T47D (cell line): ENCODE measurements around the gene CYP27C1.

Experiments
- DNase-seq, 2 experiments: peaks; one replicate each; pipeline versions ENCODE4 v3.0.0 to v3.0.0-alpha.2; 2011 to 2012; ENCODE audit warnings: low read depth in 1 of 2, low spot score in 1 of 2
- JUND ChIP-seq: IDR thresholded peaks from 2 replicates; pipeline ENCODE4 v1.6.1; 2012; ENCODE audit warnings: low read depth
- in situ Hi-C: cut with HindIII; loops from 2 replicates; pipeline ENCODE4 v1.10.0; 2016; ENCODE audit warnings: low sequenced_read_pairs, low pct_unique_long_range_greater_than_20kb

CYP27C1 gene

DNA sequence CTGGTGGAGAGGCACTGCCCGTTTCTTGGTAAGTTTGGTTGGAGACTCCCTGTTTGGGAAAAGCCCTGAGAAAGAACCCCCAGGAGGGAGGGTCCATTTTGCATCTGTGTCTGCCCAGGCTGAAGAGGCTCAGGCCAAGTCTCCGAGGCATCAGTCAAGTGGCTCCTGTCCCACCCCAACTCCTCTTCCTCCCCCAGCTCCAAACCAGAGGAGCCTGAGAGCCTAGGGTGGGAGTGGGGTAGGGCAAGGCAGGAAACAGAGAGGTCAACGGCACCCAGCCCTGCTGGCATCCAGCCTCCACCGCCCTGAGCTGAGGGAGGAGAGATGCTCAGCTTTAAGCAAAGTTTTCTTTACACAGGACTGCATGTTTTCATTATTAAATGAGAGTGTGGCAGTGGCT, 38.2 kb downstream of the CYP27C1 start:
- in situ Hi-C loops, result no loop called here
- no peak for DNase-seq
- TF ChIP-seq JUND, result no peak

DNA sequence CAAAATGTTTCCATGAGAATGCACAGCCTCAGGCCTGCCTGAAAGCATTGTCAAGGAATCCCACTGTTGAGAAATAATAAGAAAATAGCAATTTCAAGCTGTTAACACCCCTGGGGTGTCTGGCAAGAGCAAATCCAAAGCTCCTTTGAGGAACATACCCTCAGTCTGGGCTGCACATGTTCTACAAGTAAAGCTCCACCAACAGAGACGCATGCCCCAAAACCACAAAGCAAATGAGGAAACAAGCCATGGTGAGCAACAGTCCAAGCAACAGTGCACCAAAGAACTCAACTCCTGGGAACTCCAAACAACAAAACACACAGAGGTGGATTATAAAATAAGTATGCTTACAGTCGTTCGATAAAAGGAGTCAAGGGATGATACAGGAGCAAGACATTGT, 40.3 kb downstream of the CYP27C1 start:
- in situ Hi-C loops, result no loop called here
- no peak for TF ChIP-seq JUND
- DNase-seq, result peak in 1 of 2 experiments; percentile 54

DNA sequence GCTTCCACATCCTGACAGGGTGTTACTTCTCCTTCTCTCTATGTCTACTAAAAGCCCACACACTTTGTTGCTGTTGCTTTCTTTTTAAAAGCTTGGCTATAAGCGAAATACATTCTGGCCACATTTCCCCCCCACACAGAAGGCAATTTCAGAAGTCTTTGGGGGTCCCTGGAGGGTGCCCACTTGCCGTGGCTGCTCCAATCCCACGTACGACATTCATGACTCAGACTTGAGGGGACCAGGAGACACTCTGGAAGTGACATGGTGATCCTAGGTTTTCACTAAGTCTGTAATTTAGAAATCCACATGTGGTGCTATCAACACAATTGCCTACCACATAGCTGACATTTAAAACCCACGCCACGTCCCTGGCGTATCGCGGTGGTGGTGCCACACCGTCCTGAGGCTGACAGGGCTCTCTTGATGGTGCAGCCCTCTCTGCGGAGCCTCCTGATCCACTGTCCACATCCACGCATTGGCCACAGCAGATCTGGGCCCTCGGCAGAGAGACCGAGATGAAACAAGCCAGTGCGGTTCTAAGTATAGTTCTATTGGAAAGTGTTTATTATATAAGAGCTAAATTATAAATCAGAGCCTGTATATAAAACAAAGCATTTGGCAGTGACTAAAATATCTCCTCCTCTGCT, 42.4 kb downstream of the CYP27C1 start:
- no peak for DNase-seq
- in situ Hi-C loops, result no loop called here
- TF ChIP-seq JUND, result no peak

DNA sequence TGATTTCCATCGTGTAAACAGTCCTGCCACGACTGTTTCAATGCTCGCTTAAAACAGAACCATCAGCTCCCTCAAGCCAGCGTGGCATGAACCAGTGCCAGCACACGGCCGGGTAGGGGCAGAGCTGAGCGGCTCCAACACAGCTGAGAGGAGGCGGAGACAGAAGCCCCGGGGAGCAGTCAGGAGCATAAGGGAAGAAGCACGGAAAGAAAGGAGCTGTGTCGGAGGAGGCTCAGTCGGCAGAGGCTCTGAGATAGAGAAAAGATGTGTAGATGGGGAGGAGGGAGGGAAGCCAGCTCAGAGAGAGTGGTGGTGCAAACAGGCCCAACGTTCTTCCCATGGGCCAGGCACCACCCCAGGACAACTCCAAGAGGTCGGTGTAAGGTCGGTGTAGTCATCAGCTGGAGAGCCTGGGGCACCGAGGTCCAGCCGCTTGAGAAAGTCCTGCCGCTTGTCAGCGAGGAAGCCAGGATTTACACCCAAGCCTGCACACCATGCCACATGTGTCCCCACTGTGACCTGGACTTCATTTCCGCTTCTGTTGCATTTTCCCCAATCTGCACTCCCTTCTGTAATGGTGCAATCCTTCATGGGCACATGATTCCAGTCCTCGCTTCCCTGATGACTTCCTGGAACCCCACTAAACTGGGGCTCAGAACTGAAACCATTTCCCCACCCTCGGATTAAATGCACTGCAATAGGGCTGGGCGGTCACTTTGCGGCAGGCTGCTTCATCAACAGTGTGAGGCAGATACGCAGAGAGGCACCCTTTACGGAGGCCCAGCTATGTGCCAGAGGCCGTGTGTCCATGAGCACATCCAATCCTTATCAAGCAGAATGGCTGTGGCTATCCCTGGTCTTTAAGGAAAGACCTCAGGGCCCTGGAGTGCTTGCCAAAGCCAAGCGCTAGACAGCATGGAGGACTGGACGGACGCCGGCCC, 43.5 kb downstream of the CYP27C1 start:
- in situ Hi-C loops, result no loop called here
- no peak for TF ChIP-seq JUND

DNA sequence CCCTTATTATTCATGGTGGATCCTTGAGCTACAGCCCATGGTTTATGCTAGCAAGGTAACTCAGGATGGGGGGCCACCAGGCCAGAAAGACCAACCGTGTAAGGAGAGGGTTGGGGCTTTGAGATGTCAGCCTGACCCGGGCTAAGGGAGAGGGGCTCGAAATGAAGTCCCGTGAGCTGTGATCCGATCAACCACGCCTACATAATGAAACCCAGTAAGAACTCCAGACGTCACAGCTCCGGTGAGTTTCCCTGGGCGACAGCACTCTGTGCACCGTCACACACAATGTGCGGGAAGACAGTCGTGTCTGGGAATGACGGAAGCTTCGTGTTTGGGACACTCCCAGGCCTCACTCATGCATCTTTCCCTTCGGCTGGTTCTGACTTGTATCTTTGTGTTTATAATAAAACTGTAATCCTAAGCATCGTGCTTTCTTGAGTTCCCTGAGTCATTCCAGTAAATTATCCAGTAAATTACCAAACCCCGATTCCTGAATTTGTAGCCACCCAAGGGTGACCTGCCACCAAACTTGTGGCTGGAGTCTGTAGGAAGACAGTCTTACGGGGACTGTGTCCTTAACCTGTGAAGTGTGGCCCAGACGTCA, 44.2 kb downstream of the CYP27C1 start:
- no peak for TF ChIP-seq JUND
- in situ Hi-C loops, result no loop called here
- DNase-seq, result no peak

More for the DNA sequence above, 43.5 kb downstream of the CYP27C1 start:
- peak; percentile 28 to 48 for DNase-seq

DNA sequence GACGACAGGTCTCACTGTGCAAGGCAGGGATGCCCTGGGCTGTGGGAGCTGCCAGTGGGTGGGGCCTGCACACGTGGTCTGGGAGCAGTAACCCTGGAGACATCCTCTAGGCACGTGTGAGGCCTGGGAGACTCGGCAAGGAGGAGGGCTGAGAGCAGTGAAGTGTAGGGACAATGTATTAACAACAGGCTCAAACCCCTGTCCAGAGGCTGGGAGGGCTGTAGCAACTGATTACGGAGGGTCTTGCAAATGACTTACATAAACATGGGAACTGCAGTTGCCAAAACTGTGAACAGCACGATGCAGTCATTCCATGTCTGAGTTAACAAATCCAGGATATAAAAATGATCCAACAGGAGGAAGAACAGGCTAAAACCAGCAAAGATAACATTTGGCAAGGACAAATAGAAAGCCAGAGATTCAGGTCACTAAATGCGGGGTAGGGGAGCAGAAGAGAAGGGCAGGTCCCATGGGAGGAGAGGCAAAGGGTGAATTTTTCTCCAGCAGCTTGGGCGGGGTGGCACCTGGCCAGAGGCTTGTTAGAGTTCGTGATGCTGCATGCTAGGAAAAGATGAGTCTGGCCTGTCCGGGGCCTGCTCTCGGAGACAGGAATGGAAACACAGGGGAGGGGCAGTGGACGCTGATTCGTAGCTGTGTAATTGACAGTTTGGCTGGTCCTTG, 44.9 kb downstream of the CYP27C1 start:
- DNase-seq, result peak in 1 of 2 experiments; percentile 22
- in situ Hi-C loops, result no loop called here
- no peak for TF ChIP-seq JUND

DNA sequence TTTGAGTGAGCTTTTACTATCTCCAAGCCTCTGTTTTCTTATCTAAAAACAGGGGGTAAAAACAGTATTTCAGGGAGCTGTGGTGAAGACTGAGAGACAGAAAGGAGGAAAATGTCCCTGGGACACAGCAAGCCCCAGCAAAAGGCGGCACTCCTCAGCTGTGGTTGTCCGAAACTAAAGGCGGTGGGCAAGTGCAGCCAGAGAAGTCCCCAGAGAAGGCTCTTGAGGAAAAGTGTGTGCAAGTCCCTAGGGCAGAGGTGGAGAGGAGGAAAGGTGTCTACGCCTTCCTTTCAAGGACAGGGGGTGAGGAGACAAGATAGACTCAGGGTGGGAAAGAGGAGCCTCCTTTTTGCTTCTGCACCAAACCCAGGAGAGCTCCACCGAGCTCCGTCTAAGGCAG, 45.5 kb downstream of the CYP27C1 start:
- no peak for TF ChIP-seq JUND
- no peak for DNase-seq
- in situ Hi-C loops, result no loop called here

DNA sequence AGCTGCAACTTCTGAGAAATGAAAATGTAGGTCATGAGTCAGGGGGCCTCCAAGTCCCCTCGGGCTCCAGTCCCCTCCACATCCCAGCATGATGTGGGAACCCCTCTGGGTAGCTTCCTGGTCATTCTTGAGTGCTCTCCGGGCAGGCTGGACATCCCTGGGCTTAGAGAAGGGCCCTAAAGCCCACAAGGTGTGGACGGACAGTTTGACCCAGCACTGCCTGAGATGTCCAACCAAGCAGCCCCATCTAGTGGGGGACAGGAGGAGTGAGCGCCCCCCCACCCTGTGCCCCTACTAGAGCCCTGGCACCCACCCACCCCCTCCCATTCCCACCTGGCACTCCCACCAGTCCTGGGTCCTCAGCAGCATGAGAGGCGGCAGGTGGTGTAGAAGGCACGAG, 46.0 kb downstream of the CYP27C1 start:
- DNase-seq, result peak in 1 of 2 experiments; percentile 18
- in situ Hi-C loops, result no loop called here
- no peak for TF ChIP-seq JUND

DNA sequence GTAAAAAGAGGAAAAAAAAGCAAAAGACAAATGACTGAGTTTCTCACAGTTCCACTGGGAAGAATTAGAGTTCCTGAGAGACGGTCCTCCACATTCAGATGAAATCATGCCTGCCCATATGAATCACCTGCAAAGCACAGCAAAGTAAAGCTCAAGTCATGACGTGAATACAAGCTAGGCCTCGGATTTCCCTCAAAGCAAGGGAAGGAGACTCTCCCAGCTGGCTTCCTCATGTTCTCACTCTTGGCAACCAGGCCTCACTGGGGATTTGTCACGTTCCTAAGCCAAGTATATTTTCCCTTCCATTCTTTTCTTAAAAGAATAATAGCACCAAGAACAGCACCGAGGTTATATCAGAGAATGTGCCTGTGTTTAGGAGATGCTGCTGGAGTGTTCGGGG, 47.0 kb downstream of the CYP27C1 start:
- no peak for DNase-seq
- TF ChIP-seq JUND, result no peak
- in situ Hi-C loops, result no loop called here

DNA sequence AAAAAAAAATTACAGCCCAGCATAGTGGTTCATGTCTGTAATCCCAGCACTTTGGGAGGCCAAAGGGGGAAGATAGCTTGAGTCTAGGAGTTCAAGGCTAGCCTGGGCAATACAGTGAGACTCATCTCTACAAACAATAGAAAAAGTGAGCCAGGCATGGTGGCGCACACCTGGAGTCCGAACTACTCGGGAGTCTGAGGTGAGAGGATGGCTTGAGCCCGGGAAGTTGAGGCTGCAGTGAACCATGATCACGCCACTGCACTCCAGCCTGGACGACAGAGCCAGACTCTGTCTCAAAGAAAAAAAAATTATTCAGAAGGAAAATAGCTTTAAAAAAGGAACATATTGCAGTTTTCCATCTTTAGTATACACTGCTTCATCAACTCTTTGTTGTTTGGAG, 47.8 kb downstream of the CYP27C1 start:
- no peak for TF ChIP-seq JUND
- in situ Hi-C loops, result no loop called here

DNA sequence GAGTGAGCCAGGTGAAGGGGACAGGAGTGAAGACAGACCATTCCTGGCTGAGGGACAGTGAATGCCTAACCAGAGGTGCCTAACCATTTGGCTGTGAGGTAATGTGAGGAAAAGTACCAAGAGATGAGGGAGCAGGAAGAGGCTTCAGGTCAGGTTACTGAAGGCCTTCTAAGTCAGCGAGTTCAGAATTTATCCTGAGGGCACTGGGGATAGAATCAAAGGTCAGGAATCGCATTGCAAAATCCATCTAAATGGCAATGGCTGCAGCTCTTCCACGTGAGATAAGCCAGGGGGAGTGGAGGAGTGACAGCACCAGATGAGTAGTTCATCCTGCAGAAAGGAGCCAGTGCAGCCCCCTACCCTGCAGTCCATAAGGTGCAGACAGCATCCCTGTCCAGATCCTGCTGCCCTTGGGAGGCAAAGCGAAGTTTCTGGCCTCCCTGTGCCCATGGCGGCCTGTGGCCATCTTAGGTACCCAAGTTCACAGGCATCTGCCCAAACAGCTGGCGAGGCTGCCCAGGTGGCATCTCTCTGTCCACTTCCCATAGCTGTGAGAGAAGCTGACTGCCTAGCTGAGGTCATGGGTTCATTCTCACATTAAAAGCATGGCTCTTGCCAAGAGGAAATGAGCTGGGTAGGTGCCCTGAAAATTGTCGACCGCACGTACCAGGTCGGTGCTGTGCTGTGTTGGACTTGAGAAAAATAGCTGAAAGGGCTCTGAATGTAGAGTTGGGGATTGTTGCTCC, 49.5 kb downstream of the CYP27C1 start:
- in situ Hi-C loops, result no loop called here
- DNase-seq, result no peak
- TF ChIP-seq JUND, result no peak

More for the DNA sequence above, 47.8 kb downstream of the CYP27C1 start:
- DNase-seq, result no peak

DNA sequence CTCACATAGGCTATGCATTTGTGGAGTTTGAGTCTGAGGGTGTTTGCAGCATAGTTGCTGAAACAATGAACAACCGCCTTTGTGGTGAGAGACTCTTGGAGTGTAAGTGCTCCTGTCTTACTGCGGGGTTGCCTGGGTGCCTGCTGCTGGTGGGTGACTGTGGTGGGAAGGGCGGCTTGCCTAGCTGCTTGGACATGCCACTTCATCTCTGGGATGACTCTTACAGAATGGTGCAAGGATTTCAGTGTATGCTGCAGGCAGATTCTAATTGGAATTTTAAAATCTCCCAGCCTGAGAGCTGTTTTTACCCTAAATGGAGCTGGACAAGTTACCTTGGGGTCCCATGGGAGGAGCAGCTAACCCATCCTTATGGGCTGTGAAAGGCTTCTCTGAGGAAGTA, 50.1 kb downstream of the CYP27C1 start:
- TF ChIP-seq JUND, result no peak
- no peak for DNase-seq
- in situ Hi-C loops, result no loop called here
